ENCODE data around the gene CADPS2. TPM values are rescaled to one million over a fixed set of nuclear protein-coding genes. Genes with fewer than 3 reads are reported as not detected.

Gene CADPS2
- total RNA-seq, 1 experiment from 2014 or later: 12.2 TPM

GRCh38 chr7:122766593-122766992 lies 119.7 kb downstream of the CADPS2 start (continued):
- no peak for TF ChIP-seq USF1 (CRISPR knock-in tag; IDR thresholded peaks at IDR 0.05)

GRCh38 chr7:122764902-122765301 lies 121.4 kb downstream of the CADPS2 start:
- H3K4me1 Mint-ChIP-seq: peaks cover 29% of the 10 kb centered on the region
- TF ChIP-seq ATF6 (CRISPR knock-in tag; IDR thresholded peaks at IDR 0.05) (no peak), ZNF512 (CRISPR knock-in tag; IDR thresholded peaks at IDR 0.05; ENCODE audit: borderline replicate concordance) (no peak), SMAD4 (CRISPR knock-in tag; IDR thresholded peaks at IDR 0.05) (no peak), ZNF423 (CRISPR knock-in tag; IDR thresholded peaks at IDR 0.05) (no peak), MLX (CRISPR knock-in tag; IDR thresholded peaks at IDR 0.05) (no peak), PRRX2 (CRISPR knock-in tag; IDR thresholded peaks at IDR 0.05) (no peak), FOXK1 (CRISPR knock-in tag; IDR thresholded peaks at IDR 0.05) (no peak), CDX4 (CRISPR knock-in tag; IDR thresholded peaks at IDR 0.05; ENCODE audit: borderline replicate concordance) (no peak), NFE2L1 (CRISPR knock-in tag; IDR thresholded peaks at IDR 0.05) (no peak), TEAD4 (CRISPR knock-in tag; IDR thresholded peaks at IDR 0.05) (no peak), HMGXB4 (CRISPR knock-in tag; IDR thresholded peaks at IDR 0.05) (no peak), E2F4 (CRISPR knock-in tag; IDR thresholded peaks at IDR 0.05; ENCODE audit: borderline replicate concordance, low read depth) (no peak)
- H3K36me3 Mint-ChIP-seq: no peaks in the 10 kb centered on the region
- no peak overlapping the region for H3K4me3 Mint-ChIP-seq
- DNase-seq (ENCODE audit: low spot score): no peak
- ATAC-seq: no peak
- no peak overlapping the region; the same call in 1 of the 2 replicates for H3K27ac Mint-ChIP-seq
- ChIA-PET POLR2A (no interaction called here), CTCF (no interaction called here)
- H3K9me3 Mint-ChIP-seq: no peaks in the 10 kb centered on the region
- H3K27me3 Mint-ChIP-seq (ENCODE audit: low read depth): no peaks in the 10 kb centered on the region

GRCh38 chr7:122764020-122764419 lies 122.2 kb downstream of the CADPS2 start:
- ChIA-PET POLR2A (no interaction called here), CTCF (interaction anchor here (0.6 kb wide), 1 partner anchor 697 kb away, joined by 3 read pairs; no protein-coding TSS in a partner anchor)
- ATAC-seq: no peak
- Mint-ChIP-seq H3K27ac (no peak overlapping the region; the same call in 1 of the 2 replicates), H3K9me3 (no peaks in the 10 kb centered on the region), H3K27me3 (ENCODE audit: low read depth) (no peaks in the 10 kb centered on the region), H3K36me3 (no peaks in the 10 kb centered on the region), H3K4me3 (no peak overlapping the region), H3K4me1 (peaks cover 26% of the 10 kb centered on the region)
- DNase-seq (ENCODE audit: low spot score): no peak
- TF ChIP-seq AR (CRISPR knock-in tag; IDR thresholded peaks at IDR 0.05) (no peak), CTCF (IDR thresholded peaks at IDR 0.05) (no peak), ZNF423 (CRISPR knock-in tag; IDR thresholded peaks at IDR 0.05) (no peak), TP53 (CRISPR knock-in tag; IDR thresholded peaks at IDR 0.05) (no peak), ZNF232 (CRISPR knock-in tag; IDR thresholded peaks at IDR 0.05) (no peak), TCF7 (CRISPR knock-in tag; IDR thresholded peaks at IDR 0.05; ENCODE audit: low read depth) (no peak), ZNF121 (CRISPR knock-in tag; IDR thresholded peaks at IDR 0.05) (no peak), ETV6 (CRISPR knock-in tag; IDR thresholded peaks at IDR 0.05) (no peak), ESRRA (CRISPR knock-in tag; IDR thresholded peaks at IDR 0.05; ENCODE audit: borderline replicate concordance) (no peak)

All from WTC11 (cell line).